Loucy (cell line): ENCODE data around the gene PIP4K2C.

Source experiments
- H2AFZ ChIP-seq: fragments of 200-600 bp; sonication (generic); 2 replicates; pipeline ENCODE4 v1.6.0; 2016; ENCODE audit warnings: antibody characterized with exemption, mild to moderate bottlenecking, low read length, moderate library complexity
- H3F3A ChIP-seq: fragments of 200-600 bp; 2 replicates; pipeline ENCODE4 v1.6.0; 2016; ENCODE audit warnings: antibody characterized with exemption, low read depth, mild to moderate bottlenecking
- H3K27me3 ChIP-seq: fragments of 200-600 bp; sonication (generic); 2 replicates; pipeline ENCODE4 v1.6.1; 2014; ENCODE audit warnings: low read length, mild to moderate bottlenecking; ENCODE audit not compliant: insufficient read depth, poor library complexity, severe bottlenecking
- H3K36me3 ChIP-seq: fragments of 200-600 bp; sonication (generic); 2 replicates; pipeline ENCODE4 v1.6.1; 2016; ENCODE audit warnings: low read length; ENCODE audit not compliant: insufficient read depth
- H3K4me1 ChIP-seq: fragments of 200-600 bp; sonication (generic); 2 replicates; pipeline ENCODE4 v1.5.1; 2014; ENCODE audit warnings: low read length, mild to moderate bottlenecking; ENCODE audit not compliant: insufficient read depth, poor library complexity, severe bottlenecking
- H3K4me2 ChIP-seq: fragments of 200-600 bp; sonication (generic); 2 replicates; pipeline ENCODE4 v1.6.0; 2014; ENCODE audit warnings: antibody characterized with exemption, low read length, low read depth, mild to moderate bottlenecking; ENCODE audit not compliant: poor library complexity, severe bottlenecking
- H3K4me3 ChIP-seq: fragments of 200-600 bp; sonication (generic); 2 replicates; pipeline ENCODE4 v1.5.1; 2014; ENCODE audit warnings: low read length, mild to moderate bottlenecking, mixed read lengths; ENCODE audit not compliant: poor library complexity, severe bottlenecking
- H3K79me2 ChIP-seq: fragments of 200-600 bp; sonication (generic); 2 replicates; pipeline ENCODE4 v1.6.1; 2014; ENCODE audit warnings: low read length; ENCODE audit not compliant: insufficient read depth
- H3K9ac ChIP-seq: fragments of 200-600 bp; sonication (generic); 2 replicates; pipeline ENCODE4 v1.6.0; 2014; ENCODE audit warnings: mild to moderate bottlenecking, low read depth, low read length, moderate library complexity; ENCODE audit not compliant: poor library complexity, severe bottlenecking
- H3K9me2 ChIP-seq: fragments of 200-600 bp; sonication (generic); replicated peaks from 2 replicates; pipeline ENCODE4 v1.6.1; 2016; ENCODE audit warnings: low read depth, low read length, mixed read lengths
- H3K9me3 ChIP-seq: fragments of 200-600 bp; sonication (generic); 2 replicates; pipeline ENCODE4 v1.6.1; 2014; ENCODE audit warnings: mild to moderate bottlenecking, antibody characterized with exemption, low read length, low read depth; ENCODE audit not compliant: insufficient read depth
- H4K20me1 ChIP-seq: fragments of 200-600 bp; sonication (generic); 2 replicates; pipeline ENCODE4 v1.6.0; 2014; ENCODE audit warnings: antibody characterized with exemption, low read length, mild to moderate bottlenecking; ENCODE audit not compliant: insufficient read depth, poor library complexity, severe bottlenecking
- CTCF ChIP-seq: fragments of 200-600 bp; sonication (generic); conservative IDR thresholded peaks from 2 replicates; pipeline ENCODE4 v1.5.1; 2014; ENCODE audit warnings: mild to moderate bottlenecking, antibody characterized with exemption, low read length
- EZH2phosphoT487 ChIP-seq: fragments of 200-600 bp; IDR thresholded peaks from 2 replicates; pipeline ENCODE4 v1.6.1; 2018; ENCODE audit warnings: antibody characterized with exemption, mild to moderate bottlenecking, moderate library complexity, borderline replicate concordance

Gene PIP4K2C

GRCh38 chr12:57593187-57593586 is 2.2 kb downstream of the PIP4K2C start:
- no peaks in the 10 kb centered on the region for H3F3A ChIP-seq
- peaks cover 22% of the 10 kb centered on the region for H3K4me1 ChIP-seq
- peak overlapping the region; percentile 98 for H3K4me2 ChIP-seq
- TF ChIP-seq CTCF: no peak
- TF ChIP-seq EZH2phosphoT487: no peak
- H3K4me3 ChIP-seq: peak overlapping the region; percentile 87
- H2AFZ ChIP-seq: no peak overlapping the region
- peak overlapping the region; percentile 74 for H3K9ac ChIP-seq
- peaks cover 11% of the 10 kb centered on the region; the same call in 1 of the 2 replicates for H3K36me3 ChIP-seq
- H3K9me2 ChIP-seq: no peaks in the 10 kb centered on the region
- H4K20me1 ChIP-seq: no peaks in the 10 kb centered on the region
- no peaks in the 10 kb centered on the region for H3K9me3 ChIP-seq
- H3K27me3 ChIP-seq: no peaks in the 10 kb centered on the region
- peaks cover 33% of the 10 kb centered on the region; the same call in 1 of the 2 replicates for H3K79me2 ChIP-seq

GRCh38 chr12:57600395-57600794 is 9.4 kb downstream of the PIP4K2C start:
- H3K4me3 ChIP-seq: no peak overlapping the region
- no peaks in the 10 kb centered on the region for H3K9me3 ChIP-seq
- H3K9me2 ChIP-seq: no peaks in the 10 kb centered on the region
- no peak for TF ChIP-seq EZH2phosphoT487
- TF ChIP-seq CTCF: no peak
- H2AFZ ChIP-seq: no peak overlapping the region
- no peaks in the 10 kb centered on the region for H3K27me3 ChIP-seq
- H3K4me2 ChIP-seq: no peak overlapping the region
- H3K79me2 ChIP-seq: no peaks in the 10 kb centered on the region
- no peaks in the 10 kb centered on the region for H3F3A ChIP-seq
- H4K20me1 ChIP-seq: no peaks in the 10 kb centered on the region
- H3K36me3 ChIP-seq: peaks cover 40% of the 10 kb centered on the region; the same call in 1 of the 2 replicates
- peaks cover 14% of the 10 kb centered on the region for H3K4me1 ChIP-seq
- H3K9ac ChIP-seq: no peak overlapping the region

GRCh38 chr12:57602544-57602943 is 11.6 kb downstream of the PIP4K2C start:
- H3K79me2 ChIP-seq: no peaks in the 10 kb centered on the region
- no peak overlapping the region for H3K4me3 ChIP-seq
- H3F3A ChIP-seq: no peaks in the 10 kb centered on the region
- H3K36me3 ChIP-seq: peaks cover 33% of the 10 kb centered on the region; the same call in 1 of the 2 replicates
- H3K9ac ChIP-seq: no peak overlapping the region
- TF ChIP-seq CTCF (no peak), EZH2phosphoT487 (no peak)
- no peaks in the 10 kb centered on the region for H3K9me3 ChIP-seq
- H3K9me2 ChIP-seq: no peaks in the 10 kb centered on the region
- no peaks in the 10 kb centered on the region for H3K27me3 ChIP-seq
- no peaks in the 10 kb centered on the region for H4K20me1 ChIP-seq
- no peak overlapping the region for H3K4me2 ChIP-seq
- no peak overlapping the region for H2AFZ ChIP-seq
- H3K4me1 ChIP-seq: peaks cover 25% of the 10 kb centered on the region
